HCT116 (cell line): ENCODE results near the gene HTRA3. TPM values are rescaled to one million over a fixed set of nuclear protein-coding genes. Genes with fewer than 3 reads are reported as not detected.

Experiments used
- ATAC-seq: fragments of 200-7000 bp; cut with Tn5 transposase; 2 replicates; pipeline ENCODE4 v1.9.1; 2020; ENCODE audit warnings: mild to moderate bottlenecking, moderate library complexity
- BruUV-seq: library from RNA; stranded (reverse); fragments of 400-500 nt; replicated peaks from 2 replicates; lab custom pipeline; 2021; lab: Mats Ljungman, UMichigan
- CTCF ChIA-PET: fragments of 300-600 bp; sonication (Branson Sonifier 250); formaldehyde crosslinking; loops from one replicate; lab custom pipeline; 2021; ENCODE audit warnings: antibody characterized with exemption; lab: Charles Lee
- POLR2A ChIA-PET: fragments of 300-600, 350-600 bp; sonication (Branson Sonifier 250); formaldehyde crosslinking; loops from one replicate; lab custom pipeline; 2021; ENCODE audit warnings: antibody characterized with exemption; lab: Charles Lee
- RAD21 ChIA-PET, 2 experiments: fragments of 300-600 bp; sonication (Branson Sonifier 250); formaldehyde crosslinking; loops; one replicate each; lab custom pipeline; 2023; ENCODE audit warnings: low total read pairs in 2 of 2; ENCODE audit not compliant: uncharacterized antibody in 2 of 2, unreplicated experiment in 2 of 2, low non-redundant PET in 1 of 2; lab: Charles Lee
- DNase-seq: peaks from one replicate; pipeline ENCODE4 v3.0.0-alpha.2; 2010; ENCODE audit warnings: low read depth, low spot score
- H2AFZ ChIP-seq: fragments of 200-600 bp; shearing (Covaris generic), sonication (generic); 2 replicates; pipeline ENCODE4 v1.6.1; 2017; ENCODE audit warnings: low read depth, mixed run types, mixed read lengths, antibody characterized with exemption, low read length; ENCODE audit not compliant: poor library complexity, severe bottlenecking
- H3K27ac ChIP-seq: 2 replicates; pipeline ENCODE4 v1.5.1; 2012; ENCODE audit warnings: low read depth, low read length
- H3K27me3 ChIP-seq: fragments of 200-600 bp; sonication (generic); 2 replicates; pipeline ENCODE4 v1.6.1; 2016; ENCODE audit warnings: mixed run types, low read length, mixed read lengths; ENCODE audit not compliant: insufficient read depth
- H3K36me3 ChIP-seq, 2 experiments: fragments of 200-500 bp in 1 of 2; fragments of 200-600 bp in 1 of 2; sonication (Bioruptor generic) in 1 of 2; sonication (generic) in 1 of 2; 2 replicates each; pipeline versions ENCODE4 v1.5.1 to v1.6.1; 2014 to 2016; ENCODE audit warnings: low read length in 2 of 2, inconsistent platforms in 1 of 2, mixed read lengths in 1 of 2, mixed run types in 1 of 2; ENCODE audit not compliant: insufficient read depth in 2 of 2, control insufficient read depth in 1 of 2
- H3K4me1 ChIP-seq, 2 experiments: fragments of 200-600 bp in 1 of 2; sonication (generic) in 1 of 2; 2 replicates each; pipeline versions ENCODE4 v1.5.1 to v1.6.1; 2012 to 2017; ENCODE audit warnings: low read length in 2 of 2, inconsistent platforms in 1 of 2, mild to moderate bottlenecking in 1 of 2, mixed read lengths in 1 of 2, mixed run types in 1 of 2, moderate library complexity in 1 of 2; ENCODE audit not compliant: insufficient read depth in 2 of 2, control insufficient read depth in 1 of 2
- H3K4me2 ChIP-seq: fragments of 200-600 bp; sonication (generic); 2 replicates; pipeline ENCODE4 v1.6.1; 2017; ENCODE audit warnings: mixed run types, low read length, mixed read lengths
- H3K4me3 ChIP-seq, 2 experiments: fragments of 200-600 bp in 1 of 2; sonication (generic) in 1 of 2; replicated peaks in 1 of 2; 2 replicates each; pipeline ENCODE4 v1.5.1; 2011 to 2016; ENCODE audit warnings: low read length in 2 of 2, control low read depth in 1 of 2, low read depth in 1 of 2, mild to moderate bottlenecking in 1 of 2, mixed read lengths in 1 of 2, mixed run types in 1 of 2
- H3K79me2 ChIP-seq: fragments of 200-600 bp; sonication (generic); 2 replicates; pipeline ENCODE4 v1.6.1; 2017; ENCODE audit warnings: mild to moderate bottlenecking, mixed run types, low read length, moderate library complexity, mixed read lengths; ENCODE audit not compliant: insufficient read depth
- H3K9ac ChIP-seq: fragments of 200-600 bp; sonication (generic); 2 replicates; pipeline ENCODE4 v1.6.1; 2016; ENCODE audit warnings: low read length, mixed read lengths
- H3K9me2 ChIP-seq: fragments of 200-600 bp; sonication (generic), shearing (Covaris generic); 2 replicates; pipeline ENCODE4 v1.6.1; 2017; ENCODE audit warnings: mixed run types, mild to moderate bottlenecking, moderate library complexity; ENCODE audit not compliant: insufficient read depth
- H3K9me3 ChIP-seq, 2 experiments: fragments of 200-500 bp in 1 of 2; fragments of 200-600 bp in 1 of 2; sonication (Bioruptor generic) in 1 of 2; sonication (generic) in 1 of 2; 2 replicates each; pipeline ENCODE4 v1.6.1; 2014 to 2017; ENCODE audit warnings: low read length in 2 of 2, mixed read lengths in 2 of 2, inconsistent platforms in 1 of 2, low read depth in 1 of 2, mild to moderate bottlenecking in 1 of 2, mixed run types in 1 of 2, moderate library complexity in 1 of 2; ENCODE audit not compliant: control insufficient read depth in 1 of 2, insufficient read depth in 1 of 2
- H4K20me1 ChIP-seq: fragments of 200-600 bp; sonication (generic), shearing (Covaris generic); 2 replicates; pipeline ENCODE4 v1.6.1; 2017; ENCODE audit warnings: mixed run types, mild to moderate bottlenecking, moderate library complexity; ENCODE audit not compliant: insufficient read depth
- CBX3 ChIP-seq: IDR thresholded peaks from 2 replicates; pipeline ENCODE4 v1.6.1; 2012; ENCODE audit warnings: low read depth
- EGR1 ChIP-seq: IDR thresholded peaks from 2 replicates; pipeline ENCODE4 v1.6.1; 2012; ENCODE audit warnings: low read depth
- EZH2 ChIP-seq: fragments of 200-600 bp; sonication (generic); IDR thresholded peaks from 2 replicates; pipeline ENCODE4 v1.6.1; 2017; ENCODE audit warnings: antibody characterized with exemption, mixed run types
- EZH2phosphoT487 ChIP-seq: fragments of 200-600 bp; IDR thresholded peaks from 2 replicates; pipeline ENCODE4 v1.6.1; 2018; ENCODE audit warnings: antibody characterized with exemption, borderline replicate concordance
- FOSL1 ChIP-seq: IDR thresholded peaks from 2 replicates; pipeline ENCODE4 v1.6.1; 2012; ENCODE audit warnings: low read depth
- JUND ChIP-seq: IDR thresholded peaks from 2 replicates; pipeline ENCODE4 v1.6.1; 2012
- SIN3A ChIP-seq: IDR thresholded peaks from 2 replicates; pipeline ENCODE4 v1.6.1; 2012; ENCODE audit warnings: low read depth
- SRF ChIP-seq: IDR thresholded peaks from 2 replicates; pipeline ENCODE4 v1.6.1; 2012; ENCODE audit warnings: low read depth
- TCF7L2 ChIP-seq: IDR thresholded peaks from 2 replicates; pipeline ENCODE4 v1.7.0; 2011; ENCODE audit warnings: borderline replicate concordance, inconsistent platforms; ENCODE audit not compliant: insufficient read depth, insufficient read length; ENCODE audit errors: extremely low read depth
- YY1 ChIP-seq: IDR thresholded peaks from 2 replicates; pipeline ENCODE4 v1.6.1; 2011; ENCODE audit warnings: low read length, low read depth, moderate library complexity, mild to moderate bottlenecking; ENCODE audit not compliant: insufficient replicate concordance; ENCODE audit errors: extremely low read depth
- ZFX ChIP-seq: fragments of 450-650 bp; IDR thresholded peaks from 2 replicates; pipeline ENCODE4 v1.6.1; 2017
- intact Hi-C: fragments of 100-400 bp; cut with micrococcal nuclease; formaldehyde crosslinking; loops from 2 replicates; pipeline ENCODE4 v1.10.0; 2022
- total RNA-seq: library from RNA; stranded (reverse); gene quantifications from one replicate; pipeline ENCODE4 v1.2.1, GENCODE V29; 2021; ENCODE audit not compliant: unreplicated experiment
- TF ChIP-seq, protein P1 (sequence below): IDR thresholded peaks from 2 replicates; pipeline ENCODE4 v1.6.1; 2012
- TF ChIP-seq, protein P2 (sequence below), 3 experiments: fragments of 200-600 bp in 1 of 3; sonication (generic) in 1 of 3; IDR thresholded peaks in 2 of 3; conservative IDR thresholded peaks in 1 of 3; 2 replicates each; pipeline ENCODE4 v1.5.1; 2012 to 2017; ENCODE audit warnings: low read depth in 2 of 3, low read length in 2 of 3, antibody characterized with exemption in 1 of 3, borderline replicate concordance in 1 of 3, control low read depth in 1 of 3, mild to moderate bottlenecking in 1 of 3, mixed read lengths in 1 of 3, mixed run types in 1 of 3, moderate library complexity in 1 of 3; ENCODE audit not compliant: insufficient read depth in 1 of 3
- TF ChIP-seq, protein P3 (sequence below): IDR thresholded peaks from 2 replicates; pipeline ENCODE4 v1.6.1; 2011; ENCODE audit warnings: mild to moderate bottlenecking, low read length, moderate library complexity; ENCODE audit not compliant: insufficient replicate concordance; ENCODE audit errors: extremely low read depth
- TF ChIP-seq, protein P4 (sequence below): IDR thresholded peaks from 2 replicates; pipeline ENCODE4 v1.6.1; 2012

HTRA3 gene
- total RNA-seq, 1 experiment from 2014 or later, result not detected

GRCh38 chr4:8321220-8321619 lies 51.7 kb downstream of the HTRA3 start:
- H2AFZ ChIP-seq, result no peak overlapping the region
- H3K4me3 ChIP-seq, result no peak overlapping the region
- H3K9me3 ChIP-seq, result no peaks in the 10 kb centered on the region
- ChIA-PET CTCF (no interaction called here), POLR2A (no interaction called here), RAD21 (no interaction called here)
- H3K27ac ChIP-seq, result no peak overlapping the region
- no peaks in the 10 kb centered on the region for H3K9me2 ChIP-seq
- no peaks in the 10 kb centered on the region for H3K79me2 ChIP-seq
- H3K4me2 ChIP-seq, result no peak overlapping the region
- no TSS peak for BruUV-seq
- H3K4me1 ChIP-seq, result peaks cover 2 to 6% of the 10 kb centered on the region in 2 experiments
- no peak for ATAC-seq
- DNase-seq, result no peak
- H3K36me3 ChIP-seq, result no peaks in the 10 kb centered on the region
- H3K27me3 ChIP-seq, result no peaks in the 10 kb centered on the region
- intact Hi-C loops, result no loop called here
- TF ChIP-seq YY1, result no peak
- TF ChIP-seq ZFX, result no peak
- TF ChIP-seq, all 23 proteins: peak for 0
- Histone ChIP-seq H4K20me1 (no peaks in the 10 kb centered on the region), H3K9ac (no peak overlapping the region)

DNA sequence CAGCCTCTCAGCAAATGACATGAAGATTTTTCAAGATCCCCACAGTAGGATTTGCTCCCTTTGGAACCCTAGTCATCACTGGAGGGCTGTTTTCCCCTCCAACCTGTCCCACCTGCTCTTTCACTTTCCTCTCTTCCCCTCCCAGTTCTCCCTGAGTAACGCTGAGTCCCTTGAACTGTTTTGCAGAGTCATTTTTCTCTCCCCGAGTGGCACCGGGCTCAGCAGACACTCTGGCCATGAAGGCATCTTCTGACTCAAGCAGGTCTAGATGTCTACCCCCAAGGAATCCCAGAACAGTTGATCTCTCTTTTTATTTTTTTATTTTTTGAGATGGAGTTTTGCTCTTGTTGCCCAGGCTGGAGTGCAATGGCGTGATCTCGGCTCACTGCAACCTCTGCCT lies 52.2 kb downstream of the HTRA3 start:
- ATAC-seq (no peak), DNase-seq (no peak)
- RAD21 ChIA-PET, result no interaction called here
- H3K9me3 ChIP-seq, result no peaks in the 10 kb centered on the region
- H3K9ac ChIP-seq, result no peak overlapping the region
- POLR2A ChIA-PET, result no interaction called here
- intact Hi-C loops, result no loop called here
- TF ChIP-seq SRF, result no peak
- TF ChIP-seq, protein P1, sequence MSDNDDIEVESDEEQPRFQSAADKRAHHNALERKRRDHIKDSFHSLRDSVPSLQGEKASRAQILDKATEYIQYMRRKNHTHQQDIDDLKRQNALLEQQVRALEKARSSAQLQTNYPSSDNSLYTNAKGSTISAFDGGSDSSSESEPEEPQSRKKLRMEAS, result no peak
- TF ChIP-seq SIN3A, result no peak
- TF ChIP-seq CBX3, result no peak
- TF ChIP-seq, protein P2, sequence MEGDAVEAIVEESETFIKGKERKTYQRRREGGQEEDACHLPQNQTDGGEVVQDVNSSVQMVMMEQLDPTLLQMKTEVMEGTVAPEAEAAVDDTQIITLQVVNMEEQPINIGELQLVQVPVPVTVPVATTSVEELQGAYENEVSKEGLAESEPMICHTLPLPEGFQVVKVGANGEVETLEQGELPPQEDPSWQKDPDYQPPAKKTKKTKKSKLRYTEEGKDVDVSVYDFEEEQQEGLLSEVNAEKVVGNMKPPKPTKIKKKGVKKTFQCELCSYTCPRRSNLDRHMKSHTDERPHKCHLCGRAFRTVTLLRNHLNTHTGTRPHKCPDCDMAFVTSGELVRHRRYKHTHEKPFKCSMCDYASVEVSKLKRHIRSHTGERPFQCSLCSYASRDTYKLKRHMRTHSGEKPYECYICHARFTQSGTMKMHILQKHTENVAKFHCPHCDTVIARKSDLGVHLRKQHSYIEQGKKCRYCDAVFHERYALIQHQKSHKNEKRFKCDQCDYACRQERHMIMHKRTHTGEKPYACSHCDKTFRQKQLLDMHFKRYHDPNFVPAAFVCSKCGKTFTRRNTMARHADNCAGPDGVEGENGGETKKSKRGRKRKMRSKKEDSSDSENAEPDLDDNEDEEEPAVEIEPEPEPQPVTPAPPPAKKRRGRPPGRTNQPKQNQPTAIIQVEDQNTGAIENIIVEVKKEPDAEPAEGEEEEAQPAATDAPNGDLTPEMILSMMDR (IDR thresholded peaks at IDR 0.05 in 2 of 3, conservative IDR thresholded peaks at IDR 0.05 in 1 of 3; ENCODE audit: borderline replicate concordance in 1 of 3, insufficient read depth in 1 of 3, low read depth in 2 of 3, low read length in 2 of 3), result no peak
- TF ChIP-seq, protein P3, sequence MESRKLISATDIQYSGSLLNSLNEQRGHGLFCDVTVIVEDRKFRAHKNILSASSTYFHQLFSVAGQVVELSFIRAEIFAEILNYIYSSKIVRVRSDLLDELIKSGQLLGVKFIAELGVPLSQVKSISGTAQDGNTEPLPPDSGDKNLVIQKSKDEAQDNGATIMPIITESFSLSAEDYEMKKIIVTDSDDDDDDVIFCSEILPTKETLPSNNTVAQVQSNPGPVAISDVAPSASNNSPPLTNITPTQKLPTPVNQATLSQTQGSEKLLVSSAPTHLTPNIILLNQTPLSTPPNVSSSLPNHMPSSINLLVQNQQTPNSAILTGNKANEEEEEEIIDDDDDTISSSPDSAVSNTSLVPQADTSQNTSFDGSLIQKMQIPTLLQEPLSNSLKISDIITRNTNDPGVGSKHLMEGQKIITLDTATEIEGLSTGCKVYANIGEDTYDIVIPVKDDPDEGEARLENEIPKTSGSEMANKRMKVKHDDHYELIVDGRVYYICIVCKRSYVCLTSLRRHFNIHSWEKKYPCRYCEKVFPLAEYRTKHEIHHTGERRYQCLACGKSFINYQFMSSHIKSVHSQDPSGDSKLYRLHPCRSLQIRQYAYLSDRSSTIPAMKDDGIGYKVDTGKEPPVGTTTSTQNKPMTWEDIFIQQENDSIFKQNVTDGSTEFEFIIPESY, result no peak
- TF ChIP-seq EZH2phosphoT487, result no peak
- no peak for TF ChIP-seq EGR1
- TF ChIP-seq, protein P4, sequence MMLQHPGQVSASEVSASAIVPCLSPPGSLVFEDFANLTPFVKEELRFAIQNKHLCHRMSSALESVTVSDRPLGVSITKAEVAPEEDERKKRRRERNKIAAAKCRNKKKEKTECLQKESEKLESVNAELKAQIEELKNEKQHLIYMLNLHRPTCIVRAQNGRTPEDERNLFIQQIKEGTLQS, result no peak
- TF ChIP-seq JUND, result no peak
- no peak for TF ChIP-seq TCF7L2
- TF ChIP-seq EZH2, result no peak
- TF ChIP-seq FOSL1, result no peak
- H4K20me1 ChIP-seq, result no peaks in the 10 kb centered on the region
- H3K27me3 ChIP-seq, result no peaks in the 10 kb centered on the region
- CTCF ChIA-PET, result no interaction called here
- H3K4me2 ChIP-seq, result no peak overlapping the region
- H3K36me3 ChIP-seq, result no peaks in the 10 kb centered on the region
- no peaks in the 10 kb centered on the region for H3K79me2 ChIP-seq
- no peak overlapping the region for H3K4me3 ChIP-seq
- no peaks in the 10 kb centered on the region for H3K9me2 ChIP-seq
- no peak overlapping the region for H2AFZ ChIP-seq
- BruUV-seq, result no TSS peak
- H3K4me1 ChIP-seq, result peaks cover 0 to under 1% of the 10 kb centered on the region in 2 experiments; a peak in 1 of 4 replicates
- H3K27ac ChIP-seq, result no peak overlapping the region
